ENCODE data around the gene PFKL.

DNA sequence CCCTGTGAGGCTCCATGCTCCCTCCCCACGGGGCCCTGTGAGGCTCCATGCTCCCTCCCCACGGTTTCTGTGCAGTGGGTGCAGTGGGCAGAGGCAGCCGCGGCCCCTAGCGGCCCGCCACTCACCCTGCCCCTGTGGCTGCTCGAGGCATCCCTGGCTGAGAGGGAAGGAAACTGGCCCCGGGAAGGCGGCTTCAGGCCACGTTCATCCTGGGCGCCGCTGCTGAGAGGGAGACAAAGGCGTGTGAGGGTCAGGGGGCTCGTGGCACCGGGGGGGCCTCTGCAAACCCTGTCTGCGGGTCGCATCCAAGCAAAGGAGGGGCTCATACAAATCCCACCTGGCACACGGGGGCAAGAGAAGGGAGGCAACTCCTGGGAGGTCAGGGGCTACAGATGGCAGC, 30.8 kb downstream of the PFKL start:
- TF ChIP-seq, protein P1, sequence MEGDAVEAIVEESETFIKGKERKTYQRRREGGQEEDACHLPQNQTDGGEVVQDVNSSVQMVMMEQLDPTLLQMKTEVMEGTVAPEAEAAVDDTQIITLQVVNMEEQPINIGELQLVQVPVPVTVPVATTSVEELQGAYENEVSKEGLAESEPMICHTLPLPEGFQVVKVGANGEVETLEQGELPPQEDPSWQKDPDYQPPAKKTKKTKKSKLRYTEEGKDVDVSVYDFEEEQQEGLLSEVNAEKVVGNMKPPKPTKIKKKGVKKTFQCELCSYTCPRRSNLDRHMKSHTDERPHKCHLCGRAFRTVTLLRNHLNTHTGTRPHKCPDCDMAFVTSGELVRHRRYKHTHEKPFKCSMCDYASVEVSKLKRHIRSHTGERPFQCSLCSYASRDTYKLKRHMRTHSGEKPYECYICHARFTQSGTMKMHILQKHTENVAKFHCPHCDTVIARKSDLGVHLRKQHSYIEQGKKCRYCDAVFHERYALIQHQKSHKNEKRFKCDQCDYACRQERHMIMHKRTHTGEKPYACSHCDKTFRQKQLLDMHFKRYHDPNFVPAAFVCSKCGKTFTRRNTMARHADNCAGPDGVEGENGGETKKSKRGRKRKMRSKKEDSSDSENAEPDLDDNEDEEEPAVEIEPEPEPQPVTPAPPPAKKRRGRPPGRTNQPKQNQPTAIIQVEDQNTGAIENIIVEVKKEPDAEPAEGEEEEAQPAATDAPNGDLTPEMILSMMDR (IDR thresholded peaks at IDR 0.05) = no peak
- no peak for TF ChIP-seq EZH2 (IDR thresholded peaks at IDR 0.05; ENCODE audit: borderline replicate concordance, insufficient read depth, low read depth, low read length, poor library complexity, severe bottlenecking)
